ENCODE measurements around the gene NAAA. TPM values are rescaled to one million over a fixed set of nuclear protein-coding genes. Genes with fewer than 3 reads are reported as not detected.

NAAA gene
- total RNA-seq, 1 donor from 2014 or later = 16.7 TPM

- FAIRE-seq = no peak
- DNase-seq (ENCODE audit: low spot score in 2 of 2) = no peak
These were observed 73.7 kb downstream of the NAAA start for GRCh38 chr4:75867130-75867529.

Other genes starting within 250 kb of the NAAA start
- gene USO1, start 216.4 kb downstream of the NAAA start, total RNA-seq = 48.9 TPM
- under 0.01 TPM for gene PPEF2, start 38.6 kb downstream of the NAAA start, total RNA-seq
- gene SDAD1, start 49.9 kb upstream of the NAAA start, total RNA-seq = 39.5 TPM
- not detected for gene CXCL9, start 66.5 kb upstream of the NAAA start, total RNA-seq
- not detected for gene CXCL10, start 82.5 kb upstream of the NAAA start, total RNA-seq
- not detected for gene CXCL11, start 95.1 kb upstream of the NAAA start, total RNA-seq
- gene ART3, start 133.7 kb upstream of the NAAA start, total RNA-seq = 2.9 TPM
- 128 TPM for gene NUP54, start 207.4 kb upstream of the NAAA start, total RNA-seq

Measured in frontal cortex (tissue), 4 donors.